Measurements from ENCODE around the gene ARSG.

Gene ARSG

GRCh38 chr17:68450801-68451200 is 159.5 kb downstream of the ARSG start:
- DNase-seq (ENCODE audit: low read depth in 2 of 2) = no peak

GRCh38 chr17:68451670-68452354 is 160.5 kb downstream of the ARSG start:
- no peak for DNase-seq (ENCODE audit: low read depth in 2 of 2)

GRCh38 chr17:68452724-68453290 is 161.5 kb downstream of the ARSG start:
- no peak for DNase-seq (ENCODE audit: low read depth in 2 of 2)

GRCh38 chr17:68453991-68454665 is 162.8 kb downstream of the ARSG start:
- DNase-seq (ENCODE audit: low read depth in 2 of 2) = no peak

GRCh38 chr17:68455901-68456338 is 164.6 kb downstream of the ARSG start:
- DNase-seq (ENCODE audit: low read depth in 2 of 2) = no peak

- DNase-seq (ENCODE audit: low read depth in 2 of 2) = no peak
Measured at GRCh38 chr17:68456339-68457167, 165.3 kb downstream of the ARSG start.

- DNase-seq (ENCODE audit: low read depth in 2 of 2) = no peak
Measured at GRCh38 chr17:68457168-68457538, 165.9 kb downstream of the ARSG start, which contains the start of gene WIPI1. TSS of gene WIPI1 (minus strand) at chr17:68457496. CDS start at chr17:68457421, 75 bp downstream.

GRCh38 chr17:68457539-68458259 is 166.4 kb downstream of the ARSG start:
- peak; percentile 93 to 97 for DNase-seq (ENCODE audit: low read depth in 2 of 2)

- no peak for DNase-seq (ENCODE audit: low read depth in 2 of 2)
Measured at GRCh38 chr17:68458260-68459036, 167.2 kb downstream of the ARSG start.

GRCh38 chr17:68459037-68459639 is 167.8 kb downstream of the ARSG start:
- DNase-seq (ENCODE audit: low read depth in 2 of 2) = no peak

- no peak for DNase-seq (ENCODE audit: low read depth in 2 of 2)
Measured at GRCh38 chr17:68460146-68460545, 168.9 kb downstream of the ARSG start.

GRCh38 chr17:68460715-68461114 is 169.4 kb downstream of the ARSG start:
- DNase-seq (ENCODE audit: low read depth in 2 of 2) = no peak

- no peak for DNase-seq (ENCODE audit: low read depth in 2 of 2)
Measured at GRCh38 chr17:68461122-68461539, 169.8 kb downstream of the ARSG start.

- DNase-seq (ENCODE audit: low read depth in 2 of 2) = no peak
Measured at GRCh38 chr17:68461589-68461988, 170.3 kb downstream of the ARSG start.

GRCh38 chr17:68462381-68463210 is 171.3 kb downstream of the ARSG start:
- peak; percentile 21 to 36 for DNase-seq (ENCODE audit: low read depth in 2 of 2)

GRCh38 chr17:68463211-68464019 is 172.1 kb downstream of the ARSG start:
- DNase-seq (ENCODE audit: low read depth in 2 of 2) = no peak

- DNase-seq (ENCODE audit: low read depth in 2 of 2) = no peak
Measured at GRCh38 chr17:68468334-68468733, 177.0 kb downstream of the ARSG start.

- no peak for DNase-seq (ENCODE audit: low read depth in 2 of 2)
Measured at GRCh38 chr17:68468788-68469187, 177.5 kb downstream of the ARSG start.
